ENCODE data around the gene TMEM272. TPM values are rescaled to one million over a fixed set of nuclear protein-coding genes. Genes with fewer than 3 reads are reported as not detected.

Gene TMEM272
- total and polyA plus RNA-seq, 12 donors = 0.03 to 0.17 (median 0.05) TPM; not detected in 9

DNA sequence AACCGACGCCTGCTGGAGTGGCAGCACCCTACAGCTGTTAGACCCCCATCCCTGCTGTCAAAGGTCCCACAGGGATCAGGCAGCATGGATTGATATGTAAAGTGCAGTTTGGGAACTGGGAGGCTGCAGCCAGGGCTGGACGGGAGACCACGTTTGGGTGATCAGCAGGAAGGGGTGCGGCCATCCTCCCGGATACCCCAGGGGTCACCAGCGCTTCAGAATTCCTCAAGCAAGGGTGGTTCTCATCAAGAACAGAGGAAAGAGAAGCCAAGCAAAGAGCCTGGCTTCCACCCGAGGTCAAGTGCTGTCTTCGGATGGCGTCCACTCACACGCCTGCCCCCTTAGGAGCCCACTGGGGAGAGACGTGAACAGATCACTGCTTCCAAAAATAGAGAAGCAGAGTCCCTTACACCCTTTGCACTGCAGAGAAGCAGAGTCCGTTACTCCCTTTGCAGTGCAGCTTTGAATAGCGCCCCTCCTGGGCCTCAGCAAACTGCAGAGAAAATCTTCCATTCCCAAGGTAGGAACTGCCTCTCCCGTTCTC is 76.5 kb downstream of the TMEM272 start:
- H3K9me3 ChIP-seq (replicated peaks in 1 of 3) = no peaks in the 10 kb centered on the region
- no peak for DNase-seq
- intact Hi-C loops (cut with DNase I) = no loop called here
- H3K36me3 ChIP-seq (replicated peaks in 1 of 2) = peaks cover 0 to 13% of the 10 kb centered on the region in 2 donors
- no peak overlapping the region for H3K4me3 ChIP-seq
- no peak for TF ChIP-seq POLR2A (IDR thresholded peaks at IDR 0.05)
- TF ChIP-seq, protein P1, sequence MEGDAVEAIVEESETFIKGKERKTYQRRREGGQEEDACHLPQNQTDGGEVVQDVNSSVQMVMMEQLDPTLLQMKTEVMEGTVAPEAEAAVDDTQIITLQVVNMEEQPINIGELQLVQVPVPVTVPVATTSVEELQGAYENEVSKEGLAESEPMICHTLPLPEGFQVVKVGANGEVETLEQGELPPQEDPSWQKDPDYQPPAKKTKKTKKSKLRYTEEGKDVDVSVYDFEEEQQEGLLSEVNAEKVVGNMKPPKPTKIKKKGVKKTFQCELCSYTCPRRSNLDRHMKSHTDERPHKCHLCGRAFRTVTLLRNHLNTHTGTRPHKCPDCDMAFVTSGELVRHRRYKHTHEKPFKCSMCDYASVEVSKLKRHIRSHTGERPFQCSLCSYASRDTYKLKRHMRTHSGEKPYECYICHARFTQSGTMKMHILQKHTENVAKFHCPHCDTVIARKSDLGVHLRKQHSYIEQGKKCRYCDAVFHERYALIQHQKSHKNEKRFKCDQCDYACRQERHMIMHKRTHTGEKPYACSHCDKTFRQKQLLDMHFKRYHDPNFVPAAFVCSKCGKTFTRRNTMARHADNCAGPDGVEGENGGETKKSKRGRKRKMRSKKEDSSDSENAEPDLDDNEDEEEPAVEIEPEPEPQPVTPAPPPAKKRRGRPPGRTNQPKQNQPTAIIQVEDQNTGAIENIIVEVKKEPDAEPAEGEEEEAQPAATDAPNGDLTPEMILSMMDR (IDR thresholded peaks at IDR 0.05) = peak in 2 of 6 experiments; percentile 24 to 30
- WGBS, 4 donors = 69 to 82% (median 74%) methylated on average over 12 to 15 of the region's 15 CpGs
- H3K4me1 ChIP-seq (replicated peaks in 1 of 2) = peaks cover 4 to 26% of the 10 kb centered on the region in 2 donors
- peak overlapping the region in 1 of 5 donors; percentile 57 for H3K27ac ChIP-seq
- H3K27me3 ChIP-seq = no peaks in the 10 kb centered on the region

DNA sequence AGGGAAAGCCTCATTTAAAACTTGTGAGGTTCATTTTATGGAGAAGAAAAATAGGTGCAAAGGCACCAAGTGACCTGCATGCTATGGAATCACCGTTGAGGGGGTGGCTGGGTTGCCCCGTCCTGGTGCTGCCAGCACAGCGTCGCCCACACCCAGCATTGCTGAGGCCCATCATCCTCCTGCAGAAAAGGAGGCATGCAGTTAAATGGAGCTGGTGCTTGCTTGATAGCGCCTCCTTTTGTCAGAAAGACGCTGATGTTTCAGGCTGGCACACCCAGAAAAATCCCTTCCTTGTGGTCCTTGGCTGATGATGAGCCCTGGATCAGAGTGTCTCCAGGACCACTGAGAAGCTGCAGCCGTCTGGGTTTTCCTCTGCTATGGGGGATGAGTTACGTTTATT is 77.9 kb downstream of the TMEM272 start:
- no peaks in the 10 kb centered on the region for H3K9me3 ChIP-seq (replicated peaks in 1 of 3)
- no peak for DNase-seq
- peaks cover 4 to 26% of the 10 kb centered on the region in 2 donors for H3K4me1 ChIP-seq (replicated peaks in 1 of 2)
- intact Hi-C loops (cut with DNase I) = no loop called here
- WGBS, 4 donors = 86 to 98% (median 92%) methylated on average over 8 of the region's 8 CpGs
- H3K27ac ChIP-seq = no peak overlapping the region
- H3K36me3 ChIP-seq (replicated peaks in 1 of 2) = peaks cover 0 to 13% of the 10 kb centered on the region in 2 donors
- H3K4me3 ChIP-seq = no peak overlapping the region
- H3K27me3 ChIP-seq = no peaks in the 10 kb centered on the region
- no peak for TF ChIP-seq POLR2A (IDR thresholded peaks at IDR 0.05)
- TF ChIP-seq, protein P1 (IDR thresholded peaks at IDR 0.05) = no peak

DNA sequence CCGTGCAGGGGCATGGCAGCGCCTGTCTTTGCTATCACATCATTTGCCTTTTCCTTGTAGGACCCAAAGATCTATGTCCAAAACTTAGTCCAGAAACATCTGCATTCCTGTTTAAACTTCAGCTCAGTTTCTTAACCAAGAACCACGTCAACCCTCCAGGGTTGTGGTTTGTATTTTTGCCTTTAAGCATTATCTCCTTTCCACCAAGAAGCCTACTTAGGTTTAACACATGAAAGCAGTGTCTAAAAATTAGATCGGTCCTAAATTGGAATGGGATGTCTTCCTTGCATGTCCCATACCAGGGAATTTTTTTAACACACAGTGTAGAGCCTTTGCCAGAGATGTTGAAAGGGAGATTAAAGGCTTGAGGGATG is 79.8 kb downstream of the TMEM272 start:
- Histone ChIP-seq H3K27me3 (no peaks in the 10 kb centered on the region), H3K4me1 (replicated peaks in 1 of 2) (peaks cover 4 to 18% of the 10 kb centered on the region in 2 donors), H3K4me3 (no peak overlapping the region), H3K27ac (peak overlapping the region in 2 of 5 donors; percentile 45 to 70), H3K36me3 (replicated peaks in 1 of 2) (peaks cover 0 to 31% of the 10 kb centered on the region in 2 donors), H3K9me3 (replicated peaks in 1 of 3) (no peaks in the 10 kb centered on the region)
- intact Hi-C loops (cut with DNase I) = no loop called here
- WGBS, 4 donors = 86 to 93% (median 87%) methylated on average over 4 of the region's 4 CpGs
- no peak for DNase-seq
- TF ChIP-seq, protein P1 (IDR thresholded peaks at IDR 0.05) = no peak

DNA sequence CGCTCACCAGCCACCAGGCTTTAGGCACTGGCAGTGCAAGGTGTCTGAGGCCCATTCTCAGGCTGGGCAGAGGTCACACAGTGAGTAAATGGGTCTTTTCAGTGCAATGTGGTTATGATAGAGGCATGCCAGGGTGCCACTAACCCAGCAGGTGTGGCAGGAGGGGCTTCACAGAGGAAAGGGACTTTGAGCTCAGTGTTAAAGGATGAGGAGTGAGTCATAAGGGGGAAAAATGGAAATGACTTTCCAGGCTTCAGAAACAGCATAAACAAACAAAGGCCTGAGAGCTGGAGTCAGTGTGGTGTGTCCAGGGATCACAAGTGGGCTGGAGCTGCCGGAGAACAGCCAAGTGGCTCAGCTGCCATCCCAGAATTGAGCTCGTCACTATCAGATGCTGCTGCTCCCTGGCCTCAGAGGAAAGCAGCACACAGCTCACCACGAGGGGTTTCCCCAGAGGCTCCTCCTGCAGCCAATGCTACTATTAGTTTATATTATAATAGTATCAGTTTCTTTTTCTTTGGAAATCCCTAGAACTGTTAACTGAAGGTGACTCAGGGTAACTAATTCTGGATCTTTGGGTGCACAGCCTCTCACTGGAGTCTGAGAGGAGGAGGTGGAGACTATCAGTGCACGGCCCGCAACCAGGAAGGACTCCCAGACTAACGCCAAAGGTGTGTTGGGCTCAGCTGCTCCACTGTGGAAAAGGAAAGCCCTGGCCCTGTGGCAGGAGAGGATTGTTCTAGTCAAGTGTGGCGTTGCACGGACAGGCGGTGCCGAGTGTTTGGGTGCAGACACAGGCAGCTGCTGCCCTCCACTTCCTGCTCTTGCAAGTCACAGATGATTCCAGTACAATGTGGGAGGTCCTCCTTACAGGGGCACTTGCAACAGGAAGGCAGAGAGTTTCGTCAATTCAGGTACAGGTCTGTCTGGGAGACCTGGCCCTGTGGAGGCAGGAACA is 80.5 kb downstream of the TMEM272 start:
- peaks cover 0 to 38% of the 10 kb centered on the region in 2 donors for H3K36me3 ChIP-seq (replicated peaks in 1 of 2)
- H3K27me3 ChIP-seq = no peaks in the 10 kb centered on the region
- intact Hi-C loops (cut with DNase I) = no loop called here
- peaks cover 2 to 11% of the 10 kb centered on the region in 2 donors for H3K4me1 ChIP-seq (replicated peaks in 1 of 2)
- no peak overlapping the region for H3K4me3 ChIP-seq
- no peaks in the 10 kb centered on the region for H3K9me3 ChIP-seq (replicated peaks in 1 of 3)
- TF ChIP-seq, protein P1 (IDR thresholded peaks at IDR 0.05) = no peak
- no peak for TF ChIP-seq POLR2A (IDR thresholded peaks at IDR 0.05)
- H3K27ac ChIP-seq = peak overlapping the region in 3 of 5 donors; percentile 7 to 70 (median 45)
- 53 to 82% (median 70%) methylated on average over 9 to 12 of the region's 12 CpGs for WGBS, 4 donors
- DNase-seq = peak in 1 of 7 donors; percentile 31
